Naive thymus-derived CD4-positive, alpha-beta T cell (primary cell): Measurements from ENCODE around the gene TNFSF12. TPM values are rescaled to one million over a fixed set of nuclear protein-coding genes. Genes with fewer than 3 reads are reported as not detected.
"Not testable (repeated sequence)": the region's sequence is repeated elsewhere in the genome, so short reads cannot be mapped to it uniquely, and the experiment has no call there.

ENCODE experiments used
- ATAC-seq: fragments of 150-1000 bp; cut with Tn5 transposase; 2 replicates; pipeline ENCODE4 v1.10.0; 2021; ENCODE audit warnings: mild to moderate bottlenecking, moderate library complexity
- CTCF ChIA-PET: fragments of 350-600 bp; sonication (Branson Sonifier 250); formaldehyde crosslinking; loops from one replicate; lab custom pipeline; 2021; ENCODE audit warnings: antibody characterized with exemption; lab: Charles Lee
- POLR2A ChIA-PET: fragments of 350-600 bp; sonication (Branson Sonifier 250); formaldehyde crosslinking; loops from one replicate; lab custom pipeline; 2021; ENCODE audit warnings: antibody characterized with exemption, inconsistent platforms; lab: Charles Lee
- DNase-seq, 9 donors: peaks; one replicate each; pipeline versions ENCODE4 v3.0.0 to v3.0.0-alpha.2; 2020 to 2022; ENCODE audit warnings: mixed read lengths in 1 of 9
- H3K27ac ChIP-seq: one replicate; pipeline ENCODE4 v1.7.0; 2013; ENCODE audit warnings: mild to moderate bottlenecking, low read depth, low read length, moderate library complexity
- H3K27me3 ChIP-seq, 2 donors: one replicate each; pipeline ENCODE4 v1.7.0; 2013; ENCODE audit warnings: low read length in 2 of 2, mild to moderate bottlenecking in 2 of 2, moderate library complexity in 2 of 2; ENCODE audit not compliant: control insufficient read depth in 2 of 2, insufficient read depth in 2 of 2
- H3K36me3 ChIP-seq, 3 experiments: 1 replicate in 2 of 3; 2 replicates in 1 of 3; pipeline ENCODE4 v1.7.0; 2013; ENCODE audit warnings: low read length in 3 of 3, mild to moderate bottlenecking in 3 of 3, moderate library complexity in 1 of 3; ENCODE audit not compliant: insufficient read depth in 3 of 3, control insufficient read depth in 2 of 3
- H3K4me1 ChIP-seq, 2 donors: one replicate each; pipeline ENCODE4 v1.7.0; 2013; ENCODE audit warnings: low read length in 2 of 2, mild to moderate bottlenecking in 2 of 2, moderate library complexity in 1 of 2; ENCODE audit not compliant: control insufficient read depth in 2 of 2, insufficient read depth in 2 of 2
- H3K4me3 ChIP-seq: 2 replicates; pipeline ENCODE4 v1.7.0; 2013; ENCODE audit warnings: mild to moderate bottlenecking, low read length
- H3K9me3 ChIP-seq, 3 experiments: 1 replicate in 2 of 3; 2 replicates in 1 of 3; pipeline ENCODE4 v1.7.0; 2013; ENCODE audit warnings: low read length in 3 of 3; ENCODE audit not compliant: control insufficient read depth in 2 of 3
- H3K27ac Mint-ChIP-seq, 9 donors: one replicate each; pipeline ENCODE4 v1.8.0; 2020 to 2022; ENCODE audit warnings: mixed read lengths in 9 of 9, mild to moderate bottlenecking in 8 of 9, moderate library complexity in 5 of 9, inconsistent platforms in 2 of 9
- H3K27me3 Mint-ChIP-seq, 5 donors: one replicate each; pipeline ENCODE4 v1.8.0; 2021 to 2022; ENCODE audit warnings: mixed read lengths in 5 of 5, mild to moderate bottlenecking in 1 of 5
- H3K36me3 Mint-ChIP-seq, 5 donors: one replicate each; pipeline ENCODE4 v1.8.0; 2020 to 2022; ENCODE audit warnings: mixed read lengths in 5 of 5, mild to moderate bottlenecking in 3 of 5, inconsistent platforms in 1 of 5
- H3K4me1 Mint-ChIP-seq, 7 donors: one replicate each; pipeline ENCODE4 v1.8.0; 2020 to 2022; ENCODE audit warnings: mixed read lengths in 7 of 7, mild to moderate bottlenecking in 3 of 7, inconsistent platforms in 1 of 7
- H3K4me3 Mint-ChIP-seq, 10 donors: one replicate each; pipeline ENCODE4 v1.8.0; 2020 to 2022; ENCODE audit warnings: mild to moderate bottlenecking in 10 of 10, mixed read lengths in 10 of 10, moderate library complexity in 6 of 10, inconsistent platforms in 2 of 10
- H3K9me3 Mint-ChIP-seq, 11 donors: one replicate each; pipeline ENCODE4 v1.8.0; 2020 to 2022; ENCODE audit warnings: mixed read lengths in 11 of 11, mild to moderate bottlenecking in 4 of 11, inconsistent platforms in 1 of 11, moderate library complexity in 1 of 11
- intact Hi-C, 2 donors: fragments of 100-400 bp; cut with micrococcal nuclease; formaldehyde crosslinking; loops; one replicate each; pipeline ENCODE4 v1.15.1; 2023
- polyA plus RNA-seq, 2 donors: library from polyadenylated mRNA; unstranded; fragments of 300-500 nt; fragmentation: Illumina TruSeq; gene quantifications; one replicate each; pipeline ENCODE4 v1.2.3, GENCODE V29; 2021
- total RNA-seq, 6 experiments: library from RNA in 5 of 6; stranded (reverse) in 5 of 6; gene quantifications; 1 replicate in 5 of 6; 2 replicates in 1 of 6; pipeline ENCODE4 v1.2.3 and lab custom pipeline; 2021 to 2026

Gene TNFSF12
- total and polyA plus RNA-seq, 7 experiments from 2014 or later = 25.4 to 82.4 (median 36.1) TPM

DNA sequence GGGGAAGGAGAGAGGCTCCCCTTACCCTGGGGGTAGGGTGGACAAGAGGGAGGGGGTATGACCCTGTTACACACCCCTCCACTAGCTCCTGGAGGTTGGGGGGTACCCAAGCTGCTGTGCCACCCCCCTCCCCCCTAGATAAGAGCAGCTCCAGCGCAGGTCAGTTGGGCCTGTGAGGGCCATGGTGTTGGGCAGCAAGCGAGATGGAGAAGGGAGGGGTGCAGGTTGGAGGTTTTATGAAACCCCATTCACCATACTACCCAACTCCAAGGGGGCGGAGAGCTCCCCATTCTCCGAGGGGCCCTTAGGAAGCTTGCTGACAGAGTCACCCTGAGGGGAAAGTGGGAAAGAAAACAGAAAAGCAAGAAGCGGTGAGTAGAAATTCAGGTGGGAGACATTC is 42.7 kb downstream of the TNFSF12 start:
- ATAC-seq = no peak
- Mint-ChIP-seq H3K9me3 (no peaks in the 10 kb centered on the region), H3K4me1 (peaks cover 0 to 3% (median 0%) of the 10 kb centered on the region in 7 donors), H3K36me3 (peaks cover 10 to 42% (median 24%) of the 10 kb centered on the region in 5 donors), H3K4me3 (no peak overlapping the region), H3K27ac (peak overlapping the region in 2 of 9 donors; percentile 36 to 51), H3K27me3 (no peaks in the 10 kb centered on the region)
- intact Hi-C loops = no loop called here
- no peaks in the 10 kb centered on the region for H3K9me3 ChIP-seq
- ChIA-PET CTCF (interaction anchor here (0.6 kb wide), 1 partner anchor 15 kb away, joined by 3 read pairs; no protein-coding TSS in a partner anchor), POLR2A (interaction anchor here (1.5 kb wide), 1 partner anchor 41 kb away, joined by 4 read pairs; no protein-coding TSS in a partner anchor)
- peaks cover 24 to 85% (median 33%) of the 10 kb centered on the region in 3 experiments for H3K36me3 ChIP-seq
- H3K27ac ChIP-seq = no peak overlapping the region
- no peak for DNase-seq
- no peaks in the 10 kb centered on the region for H3K27me3 ChIP-seq
- no peak overlapping the region for H3K4me3 ChIP-seq
- H3K4me1 ChIP-seq = peaks cover 0 to 3% of the 10 kb centered on the region in 2 donors

DNA sequence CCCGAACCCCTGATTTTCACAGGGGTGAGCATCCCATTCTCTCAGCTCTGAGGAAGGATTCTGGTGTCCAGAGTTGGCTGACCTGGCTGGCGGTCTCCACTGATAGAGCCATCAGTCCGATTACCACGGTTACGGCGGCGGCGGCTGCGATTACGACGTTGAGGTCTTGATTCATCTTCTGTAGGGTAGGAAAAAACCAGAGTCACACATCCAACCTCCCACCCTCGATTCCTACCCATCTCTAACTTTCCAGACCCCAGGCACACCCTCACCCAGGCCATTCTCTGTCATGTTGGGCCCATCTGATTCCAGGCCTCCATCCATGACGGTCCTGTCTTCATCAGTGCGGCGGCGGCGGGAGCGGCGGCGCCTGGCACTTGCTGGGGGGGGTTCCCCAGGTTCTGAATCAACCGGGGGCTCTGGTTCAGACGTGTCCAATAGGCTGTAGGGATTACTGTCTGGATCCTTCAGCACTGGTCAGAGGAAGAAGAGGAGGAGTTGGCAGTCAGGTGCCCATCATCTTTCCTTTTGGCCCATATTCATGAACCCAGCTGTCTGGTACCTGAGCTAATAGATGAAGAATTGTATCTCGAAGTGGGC is 43.7 kb downstream of the TNFSF12 start:
- Mint-ChIP-seq H3K27ac (peak overlapping the region in 1 of 9 donors; percentile 36), H3K4me3 (peak overlapping the region in 1 of 10 donors; percentile 20), H3K36me3 (peaks cover 13 to 38% (median 28%) of the 10 kb centered on the region in 5 donors), H3K4me1 (peaks cover 0 to 3% (median 0%) of the 10 kb centered on the region in 7 donors), H3K9me3 (no peaks in the 10 kb centered on the region), H3K27me3 (no peaks in the 10 kb centered on the region)
- no peaks in the 10 kb centered on the region for H3K27me3 ChIP-seq
- POLR2A ChIA-PET = no interaction called here
- peaks cover 24 to 83% (median 37%) of the 10 kb centered on the region in 3 experiments for H3K36me3 ChIP-seq
- H3K27ac ChIP-seq = no peak overlapping the region
- intact Hi-C loops = no loop called here
- no peaks in the 10 kb centered on the region for H3K9me3 ChIP-seq
- no peak for DNase-seq
- H3K4me1 ChIP-seq = peaks cover 0 to 3% of the 10 kb centered on the region in 2 donors
- ATAC-seq = no peak
- CTCF ChIA-PET = interaction anchor here (0.6 kb wide), 1 partner anchor 57 kb away, joined by 3 read pairs; no protein-coding TSS in a partner anchor
- no peak overlapping the region for H3K4me3 ChIP-seq

DNA sequence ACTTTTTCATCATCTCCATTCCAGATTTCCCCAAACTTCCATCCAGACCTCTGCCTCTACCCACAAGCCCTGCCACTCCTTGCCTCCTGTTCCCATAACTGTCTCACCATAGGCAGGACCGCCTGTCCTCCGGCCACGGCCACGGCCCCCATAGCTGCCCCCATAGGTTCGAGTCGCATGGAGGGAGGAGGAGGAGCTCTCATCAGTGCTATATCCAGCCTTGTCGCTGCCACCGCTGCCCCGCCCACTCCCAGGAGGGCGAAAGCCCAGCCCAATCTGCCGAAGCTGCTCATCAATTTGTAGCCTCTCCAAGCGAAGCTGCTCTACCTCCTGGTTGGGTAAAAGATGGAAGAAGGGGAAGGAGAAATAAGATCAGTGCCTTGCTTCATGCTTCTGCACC is 44.4 kb downstream of the TNFSF12 start:
- no peaks in the 10 kb centered on the region for H3K27me3 Mint-ChIP-seq
- H3K36me3 ChIP-seq = peaks cover 24 to 77% (median 33%) of the 10 kb centered on the region in 3 experiments
- peaks cover 11 to 38% (median 28%) of the 10 kb centered on the region in 5 donors for H3K36me3 Mint-ChIP-seq
- H3K4me3 ChIP-seq = no peak overlapping the region
- H3K4me3 Mint-ChIP-seq = no peak overlapping the region
- DNase-seq = no peak
- intact Hi-C loops = no loop called here
- H3K9me3 Mint-ChIP-seq = no peaks in the 10 kb centered on the region
- peak overlapping the region in 2 of 9 donors; percentile 74 to 77 for H3K27ac Mint-ChIP-seq
- ChIA-PET POLR2A (no interaction called here), CTCF (no interaction called here)
- H3K4me1 Mint-ChIP-seq = peaks cover 0 to 3% (median 0%) of the 10 kb centered on the region in 7 donors
- peaks cover 0 to 3% of the 10 kb centered on the region in 2 donors for H3K4me1 ChIP-seq
- no peak for ATAC-seq
- H3K27ac ChIP-seq = no peak overlapping the region
- no peaks in the 10 kb centered on the region for H3K27me3 ChIP-seq
- H3K9me3 ChIP-seq = no peaks in the 10 kb centered on the region

DNA sequence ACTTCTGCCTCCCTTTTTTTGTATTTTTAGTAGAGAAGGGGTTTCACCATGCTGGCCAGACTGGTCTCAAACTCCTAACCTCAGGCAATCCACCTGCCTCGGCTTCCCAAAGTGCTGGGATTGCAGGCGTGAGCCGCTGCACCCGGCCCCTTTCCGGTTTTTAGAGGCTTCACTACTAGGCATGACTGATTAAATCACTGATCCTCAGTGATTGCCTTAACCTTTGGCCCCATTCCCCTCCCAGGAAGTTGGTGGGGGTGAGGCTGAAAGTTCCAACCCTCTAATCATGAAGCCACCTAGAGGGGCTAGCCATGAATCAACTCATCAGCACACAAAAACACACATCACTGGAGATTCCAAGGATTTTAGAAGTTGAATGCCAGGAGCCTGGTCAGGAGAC is 48.7 kb downstream of the TNFSF12 start:
- H3K9me3 Mint-ChIP-seq, H3K27ac ChIP-seq, POLR2A ChIA-PET, DNase-seq, H3K27me3 ChIP-seq, intact Hi-C loops, H3K27ac Mint-ChIP-seq, H3K4me3 ChIP-seq, ATAC-seq, H3K9me3 ChIP-seq, H3K27me3 Mint-ChIP-seq, H3K4me1 Mint-ChIP-seq, H3K4me1 ChIP-seq, H3K4me3 Mint-ChIP-seq: not testable (repeated sequence)
- H3K36me3 Mint-ChIP-seq = peaks cover 14 to 43% (median 31%) of the 10 kb centered on the region in 5 donors
- CTCF ChIA-PET = interaction anchor here (0.5 kb wide), 1 partner anchor 84 kb away, joined by 3 read pairs; no protein-coding TSS in a partner anchor
- H3K36me3 ChIP-seq = peaks cover 23 to 86% (median 24%) of the 10 kb centered on the region in 3 experiments

DNA sequence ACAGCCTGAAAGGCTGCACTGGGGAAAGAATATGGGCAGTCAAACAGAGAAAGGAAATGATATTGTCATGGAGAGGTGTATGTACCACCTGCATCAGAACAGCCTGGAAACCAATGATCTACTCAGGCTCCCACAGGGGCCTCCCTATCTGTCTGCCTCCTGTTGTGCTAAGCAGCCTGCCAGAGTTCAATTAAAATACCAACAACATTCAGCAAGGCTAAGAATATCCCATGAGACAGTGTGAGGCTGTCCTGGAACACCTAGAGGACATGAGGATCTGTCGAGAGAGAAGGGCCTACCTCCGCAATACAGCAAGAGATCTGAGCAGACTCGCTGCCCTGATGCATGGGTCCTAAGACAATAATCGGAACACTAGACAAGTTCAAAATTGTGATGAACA is 57.4 kb downstream of the TNFSF12 start:
- CTCF ChIA-PET = interaction anchor here (0.6 kb wide), 1 partner anchor 119 kb away, joined by 3 read pairs; no protein-coding TSS in a partner anchor
- Histone ChIP-seq H3K27ac (no peak overlapping the region), H3K4me3 (no peak overlapping the region), H3K27me3 (no peaks in the 10 kb centered on the region), H3K9me3 (no peaks in the 10 kb centered on the region), H3K4me1 (no peaks in the 10 kb centered on the region), H3K36me3 (peaks cover 5 to 42% (median 9%) of the 10 kb centered on the region in 3 experiments)
- Mint-ChIP-seq H3K4me3 (no peak overlapping the region), H3K4me1 (peaks cover 10 to 34% (median 23%) of the 10 kb centered on the region in 7 donors), H3K36me3 (peaks cover 7 to 30% (median 16%) of the 10 kb centered on the region in 5 donors), H3K9me3 (no peaks in the 10 kb centered on the region), H3K27ac (peak overlapping the region in 1 of 9 donors; percentile 4), H3K27me3 (no peaks in the 10 kb centered on the region)
- POLR2A ChIA-PET = interaction anchor here (0.8 to 1.5 kb wide), 2 partner anchors 8 to 25 kb away, joined by 3 to 4 read pairs; no protein-coding TSS in a partner anchor
- ATAC-seq (no peak), DNase-seq (no peak)
- intact Hi-C loops = no loop called here
